Activated naive CD4-positive, alpha-beta T cell treated with anti-CD3 and anti-CD28 coated beads for 36 hours (primary cell): ENCODE measurements around the gene ACBD6. TPM values are rescaled to one million over a fixed set of nuclear protein-coding genes. Genes with fewer than 3 reads are reported as not detected.

Experiments used
- CTCF ChIA-PET: fragments of 350-600 bp; sonication (Branson Sonifier 250); formaldehyde crosslinking; loops from one replicate; lab custom pipeline; 2021; ENCODE audit warnings: antibody characterized with exemption; lab: Charles Lee
- DNase-seq: peaks from one replicate; pipeline ENCODE4 v3.0.0-alpha.2; 2020
- H3K27ac Mint-ChIP-seq: one replicate; pipeline ENCODE4 v1.8.0; 2021; ENCODE audit warnings: mild to moderate bottlenecking, mixed read lengths
- H3K27me3 Mint-ChIP-seq: one replicate; pipeline ENCODE4 v1.8.0; 2021; ENCODE audit warnings: low read depth, mixed read lengths
- H3K36me3 Mint-ChIP-seq: one replicate; pipeline ENCODE4 v1.8.0; 2021; ENCODE audit warnings: low read depth, mixed read lengths
- H3K4me1 Mint-ChIP-seq: one replicate; pipeline ENCODE4 v1.8.0; 2021; ENCODE audit warnings: low read depth, mixed read lengths
- H3K4me3 Mint-ChIP-seq: one replicate; pipeline ENCODE4 v1.8.0; 2021; ENCODE audit warnings: mild to moderate bottlenecking, moderate library complexity, mixed read lengths
- H3K9me3 Mint-ChIP-seq: one replicate; pipeline ENCODE4 v1.8.0; 2021; ENCODE audit warnings: mixed read lengths
- intact Hi-C: fragments of 100-400 bp; cut with micrococcal nuclease; formaldehyde crosslinking; loops from one replicate; pipeline ENCODE4 v1.15.1; 2023
- total RNA-seq, 2 experiments: library from RNA; stranded (reverse); gene quantifications; one replicate each; pipeline ENCODE4 v1.2.3, GENCODE V29; 2021

The ACBD6 gene
- total RNA-seq, 2 experiments from 2014 or later: 31.1 to 32.9 TPM

DNA sequence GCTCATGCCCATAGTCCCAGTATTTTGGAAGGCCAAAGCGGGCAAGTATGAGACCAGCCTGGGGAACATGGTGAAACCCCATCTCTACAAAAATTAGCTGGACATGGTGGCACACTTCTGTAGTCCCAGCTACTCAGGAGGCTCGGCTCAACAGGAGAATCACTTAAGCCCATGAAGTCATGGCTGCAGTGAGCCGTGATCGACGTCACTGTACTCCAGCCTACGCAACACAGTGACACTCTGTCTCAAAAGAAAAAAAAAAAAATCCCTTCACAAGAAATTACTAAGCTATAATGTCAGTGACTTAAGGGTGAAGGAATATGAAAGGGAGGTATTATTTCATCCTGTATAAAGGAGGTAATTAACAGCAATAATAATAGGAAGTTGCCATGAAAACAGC is 99.8 kb downstream of the ACBD6 start:
- no peak overlapping the region for H3K27ac Mint-ChIP-seq
- H3K4me3 Mint-ChIP-seq: no peak overlapping the region
- peaks cover 34% of the 10 kb centered on the region for H3K36me3 Mint-ChIP-seq
- CTCF ChIA-PET: no interaction called here
- no peak for DNase-seq
- peaks cover 2% of the 10 kb centered on the region for H3K4me1 Mint-ChIP-seq
- intact Hi-C loops: no loop called here
- H3K27me3 Mint-ChIP-seq: no peaks in the 10 kb centered on the region
- peaks cover 1% of the 10 kb centered on the region for H3K9me3 Mint-ChIP-seq

- Mint-ChIP-seq H3K9me3 (peaks cover 1% of the 10 kb centered on the region), H3K4me3 (no peak overlapping the region), H3K27me3 (no peaks in the 10 kb centered on the region), H3K27ac (no peak overlapping the region), H3K4me1 (peaks cover 2% of the 10 kb centered on the region), H3K36me3 (peaks cover 35% of the 10 kb centered on the region)
- CTCF ChIA-PET: no interaction called here
- intact Hi-C loops: no loop called here
- no peak for DNase-seq
These were observed 100.4 kb downstream of the ACBD6 start for GRCh38 chr1:180402001-180402400.

DNA sequence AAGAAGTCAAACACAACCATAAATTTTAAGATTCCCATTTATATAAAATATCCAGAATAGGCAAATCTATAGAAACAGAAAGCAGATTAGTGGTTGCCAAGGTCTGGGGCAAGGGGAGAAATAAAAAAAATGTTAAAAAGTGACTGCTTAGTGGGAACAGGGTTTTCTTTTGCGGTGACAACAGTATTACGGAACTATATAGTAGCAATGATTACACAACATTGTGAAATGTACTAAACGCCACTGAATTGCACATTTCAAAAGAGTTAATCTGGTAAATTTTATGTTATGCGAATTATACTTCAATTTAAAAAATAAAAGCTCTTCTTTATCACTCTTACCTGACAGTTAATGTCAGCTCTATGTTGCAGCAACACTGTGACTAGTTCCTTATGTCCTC is 105.2 kb downstream of the ACBD6 start:
- intact Hi-C loops: no loop called here
- Mint-ChIP-seq H3K27me3 (no peaks in the 10 kb centered on the region), H3K27ac (no peak overlapping the region), H3K9me3 (peaks cover 15% of the 10 kb centered on the region), H3K36me3 (peaks cover 51% of the 10 kb centered on the region), H3K4me1 (no peaks in the 10 kb centered on the region), H3K4me3 (no peak overlapping the region)
- DNase-seq: no peak
- CTCF ChIA-PET: no interaction called here

DNA sequence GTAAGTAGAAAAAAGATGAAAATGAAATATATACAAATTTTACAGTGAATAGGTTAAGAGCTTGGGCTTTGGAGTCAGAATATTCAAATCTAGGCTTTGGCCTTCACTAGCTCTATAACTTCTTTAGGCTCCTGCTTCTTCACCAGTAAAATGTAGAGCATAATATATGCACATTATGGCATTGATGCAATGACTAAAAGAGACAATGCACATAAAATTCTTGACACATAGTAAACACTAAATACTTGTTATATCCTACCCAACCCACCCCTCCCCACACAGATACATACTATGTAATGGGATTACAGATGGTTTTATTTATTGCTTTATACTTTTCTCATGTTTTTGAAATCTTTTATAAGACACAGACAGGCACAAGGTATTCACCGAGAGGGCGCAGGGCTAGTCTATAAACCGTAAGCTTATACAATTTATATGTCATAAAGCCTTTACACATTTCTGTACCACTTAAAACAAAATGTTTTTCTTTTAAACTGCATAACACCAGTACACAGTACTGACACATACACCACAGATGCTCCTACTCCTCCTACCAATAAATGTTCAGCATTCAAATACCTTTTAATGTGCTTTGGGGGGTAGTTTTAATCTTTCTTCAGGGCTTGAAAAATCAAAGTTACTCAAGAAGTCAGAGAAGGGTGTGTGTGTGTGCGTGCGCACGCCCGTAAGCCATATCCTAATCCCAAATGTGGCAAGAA is 109.8 kb downstream of the ACBD6 start:
- no peak for DNase-seq
- H3K27ac Mint-ChIP-seq: no peak overlapping the region
- H3K27me3 Mint-ChIP-seq: no peaks in the 10 kb centered on the region
- H3K36me3 Mint-ChIP-seq: peaks cover 56% of the 10 kb centered on the region
- H3K4me3 Mint-ChIP-seq: no peak overlapping the region
- no peaks in the 10 kb centered on the region for H3K4me1 Mint-ChIP-seq
- CTCF ChIA-PET: interaction anchor here (0.6 to 1.2 kb wide), 2 partner anchors 85 to 90 kb away, joined by 4 to 6 read pairs; no protein-coding TSS in a partner anchor
- intact Hi-C loops: no loop called here
- H3K9me3 Mint-ChIP-seq: peaks cover 18% of the 10 kb centered on the region

- Mint-ChIP-seq H3K4me3 (no peak overlapping the region), H3K9me3 (peaks cover 18% of the 10 kb centered on the region), H3K36me3 (peaks cover 54% of the 10 kb centered on the region), H3K4me1 (peaks cover 4% of the 10 kb centered on the region), H3K27ac (no peak overlapping the region), H3K27me3 (no peaks in the 10 kb centered on the region)
- intact Hi-C loops: no loop called here
- no peak for DNase-seq
- CTCF ChIA-PET: interaction anchor here (0.6 to 1.2 kb wide), 2 partner anchors 86 to 91 kb away, joined by 4 to 6 read pairs; no protein-coding TSS in a partner anchor
These were observed 110.4 kb downstream of the ACBD6 start for GRCh38 chr1:180392020-180392419.

GRCh38 chr1:180387413-180387812 is 115.0 kb downstream of the ACBD6 start:
- CTCF ChIA-PET: interaction anchor here (0.6 to 1.4 kb wide), 2 partner anchors 29 to 86 kb away, joined by 3 to 4 read pairs; no protein-coding TSS in a partner anchor

GRCh38 chr1:180386745-180387367 is 115.5 kb downstream of the ACBD6 start:
- Mint-ChIP-seq H3K36me3 (peaks cover 52% of the 10 kb centered on the region), H3K27me3 (no peaks in the 10 kb centered on the region), H3K27ac (no peak overlapping the region), H3K4me1 (peaks cover 12% of the 10 kb centered on the region), H3K9me3 (peaks cover 46% of the 10 kb centered on the region), H3K4me3 (no peak overlapping the region)
- intact Hi-C loops: no loop called here
- CTCF ChIA-PET: interaction anchor here (0.6 to 1.4 kb wide), 3 partner anchors 29 to 96 kb away, joined by 3 to 4 read pairs (median 3); no protein-coding TSS in a partner anchor
- DNase-seq: no peak

More at GRCh38 chr1:180387413-180387812, 115.0 kb downstream of the ACBD6 start:
- Mint-ChIP-seq H3K4me1 (peaks cover 8% of the 10 kb centered on the region), H3K4me3 (no peak overlapping the region), H3K27ac (no peak overlapping the region), H3K27me3 (no peaks in the 10 kb centered on the region), H3K36me3 (peaks cover 48% of the 10 kb centered on the region), H3K9me3 (peaks cover 42% of the 10 kb centered on the region)
- no peak for DNase-seq
- intact Hi-C loops: no loop called here

DNA sequence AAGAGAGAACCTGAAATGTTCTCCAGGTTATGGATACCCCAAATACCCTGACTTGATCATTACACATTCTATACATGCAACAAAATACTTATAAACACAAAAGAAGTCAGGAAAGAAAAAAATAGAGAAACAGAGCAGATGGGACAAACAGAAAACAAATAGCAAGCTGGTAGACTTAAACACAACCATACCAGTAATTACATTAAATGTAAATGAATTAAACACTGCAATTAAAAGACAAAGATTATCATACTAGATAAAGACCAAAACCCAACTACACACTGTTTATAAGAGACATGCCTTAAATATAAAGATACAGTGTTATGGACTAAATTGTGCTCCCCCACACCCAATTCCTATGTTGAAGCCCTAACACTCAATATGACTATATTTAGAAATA is 117.2 kb downstream of the ACBD6 start:
- peaks cover 54% of the 10 kb centered on the region for H3K9me3 Mint-ChIP-seq
- no peaks in the 10 kb centered on the region for H3K27me3 Mint-ChIP-seq
- H3K36me3 Mint-ChIP-seq: peaks cover 49% of the 10 kb centered on the region
- no peak for DNase-seq
- H3K4me3 Mint-ChIP-seq: no peak overlapping the region
- CTCF ChIA-PET: no interaction called here
- no peak overlapping the region for H3K27ac Mint-ChIP-seq
- H3K4me1 Mint-ChIP-seq: peaks cover 25% of the 10 kb centered on the region
- intact Hi-C loops: no loop called here

DNA sequence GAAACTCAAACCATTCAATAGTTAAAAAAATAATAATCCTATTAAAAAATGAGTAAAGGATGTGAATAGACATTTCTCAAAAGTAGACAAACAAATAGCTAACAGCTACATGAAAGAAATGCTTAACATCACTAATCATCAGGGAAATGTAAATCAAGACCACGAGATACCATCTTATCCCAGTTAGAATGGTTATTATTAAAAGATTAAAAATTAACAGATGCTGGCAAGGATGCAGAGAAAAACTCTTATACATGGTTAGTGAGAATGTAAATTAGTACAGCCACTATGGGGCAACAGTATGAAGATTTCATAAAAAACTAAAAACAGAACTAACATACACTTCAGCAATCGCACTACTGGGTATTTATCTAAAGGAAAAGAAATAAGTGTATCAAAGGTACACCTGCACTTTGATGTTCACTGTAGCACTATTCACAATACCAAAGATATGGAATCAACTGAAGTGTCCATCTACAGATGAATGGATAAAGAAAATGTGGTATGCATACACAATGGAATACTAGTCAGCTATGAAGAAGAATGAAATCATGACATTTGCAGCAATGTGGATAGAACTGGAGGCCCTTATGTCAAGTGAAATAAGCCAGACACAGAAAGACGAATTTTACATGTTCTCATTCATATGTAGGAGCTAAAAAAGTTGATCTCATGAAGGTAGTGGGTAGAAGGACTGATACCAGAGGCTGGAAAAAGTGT is 117.9 kb downstream of the ACBD6 start:
- CTCF ChIA-PET: no interaction called here
- intact Hi-C loops: no loop called here
- Mint-ChIP-seq H3K36me3 (peaks cover 56% of the 10 kb centered on the region), H3K27ac (no peak overlapping the region), H3K9me3 (peaks cover 59% of the 10 kb centered on the region), H3K4me1 (peaks cover 30% of the 10 kb centered on the region), H3K27me3 (no peaks in the 10 kb centered on the region), H3K4me3 (no peak overlapping the region)
- no peak for DNase-seq

DNA sequence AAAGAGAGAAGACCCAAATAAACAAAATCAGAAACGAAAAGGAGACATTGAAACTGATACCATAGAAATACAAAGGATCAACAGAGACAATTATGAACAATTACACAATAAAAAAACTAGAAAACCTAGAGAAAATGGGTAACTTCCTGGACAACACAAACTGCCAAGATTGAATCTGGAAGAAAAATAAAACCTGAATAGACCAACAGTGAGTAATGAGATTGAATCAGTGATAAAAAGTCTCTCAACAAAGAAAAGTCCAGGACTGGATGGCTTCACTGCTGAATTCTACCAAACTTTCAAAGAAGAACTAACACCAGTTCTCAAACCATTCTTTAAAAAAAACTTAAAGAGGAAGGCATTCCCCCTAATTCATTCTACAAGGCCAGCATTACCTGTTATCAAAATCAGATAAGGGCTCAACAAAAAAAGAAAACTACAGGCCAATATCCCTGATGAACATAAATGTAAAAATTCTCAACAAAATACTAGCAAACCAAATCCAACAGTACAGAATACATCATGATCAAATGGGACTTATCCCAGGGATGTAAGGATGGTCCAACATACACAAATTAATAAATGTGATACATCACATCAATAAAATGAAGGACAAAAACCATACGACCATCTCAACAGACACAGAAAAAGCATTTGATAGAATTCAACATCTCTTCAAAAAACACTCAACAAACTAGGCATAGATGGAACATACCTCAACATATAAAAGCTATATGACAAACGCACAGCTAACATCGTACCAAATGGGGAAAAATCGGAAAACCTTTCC is 119.9 kb downstream of the ACBD6 start:
- peaks cover 32% of the 10 kb centered on the region for H3K4me1 Mint-ChIP-seq
- no peak overlapping the region for H3K27ac Mint-ChIP-seq
- peaks cover 65% of the 10 kb centered on the region for H3K9me3 Mint-ChIP-seq
- H3K4me3 Mint-ChIP-seq: no peak overlapping the region
- peaks cover 62% of the 10 kb centered on the region for H3K36me3 Mint-ChIP-seq
- no peak for DNase-seq
- intact Hi-C loops: no loop called here
- CTCF ChIA-PET: no interaction called here
- no peaks in the 10 kb centered on the region for H3K27me3 Mint-ChIP-seq

GRCh38 chr1:180381184-180381580 is 121.2 kb downstream of the ACBD6 start:
- H3K27me3 Mint-ChIP-seq: no peaks in the 10 kb centered on the region
- H3K27ac Mint-ChIP-seq: no peak overlapping the region
- CTCF ChIA-PET: interaction anchor here (0.6 kb wide), 1 partner anchor 762 kb away, joined by 6 read pairs; no protein-coding TSS in a partner anchor
- intact Hi-C loops: no loop called here
- peaks cover 59% of the 10 kb centered on the region for H3K36me3 Mint-ChIP-seq
- DNase-seq: no peak
- H3K4me3 Mint-ChIP-seq: no peak overlapping the region
- H3K9me3 Mint-ChIP-seq: peaks cover 59% of the 10 kb centered on the region
- peaks cover 26% of the 10 kb centered on the region for H3K4me1 Mint-ChIP-seq
